Stomach (tissue), 9 donors: Measurements from ENCODE around the gene FTH1. TPM values are rescaled to one million over a fixed set of nuclear protein-coding genes. Genes with fewer than 3 reads are reported as not detected.

Experiments
- DNase-seq, 2 donors: peaks; one replicate each; pipeline versions ENCODE4 v3.0.0 to v3.0.0-alpha.2; 2013 to 2019
- H3K27ac ChIP-seq, 5 donors: fragments of 200-600 bp in 4 of 5; sonication (generic) in 4 of 5; one replicate each; pipeline ENCODE4 v1.5.1; 2013 to 2019; ENCODE audit warnings: mild to moderate bottlenecking in 1 of 5, moderate library complexity in 1 of 5
- H3K27me3 ChIP-seq, 3 donors: fragments of 200-600 bp; sonication (generic); one replicate each; pipeline ENCODE4 v1.5.1; 2017 to 2019; ENCODE audit warnings: mixed run types in 1 of 3
- H3K36me3 ChIP-seq, 4 donors: fragments of 200-600 bp; sonication (generic); 1 replicate in 3 of 4; 2 replicates in 1 of 4; pipeline ENCODE4 v1.5.1; 2016 to 2019
- H3K4me1 ChIP-seq, 4 donors: fragments of 200-600 bp; sonication (generic); one replicate each; pipeline ENCODE4 v1.5.1; 2016 to 2019
- H3K4me3 ChIP-seq, 4 donors: fragments of 200-600 bp; sonication (generic) in 3 of 4; one replicate each; pipeline ENCODE4 v1.5.1; 2016 to 2019; ENCODE audit warnings: mild to moderate bottlenecking in 1 of 4
- H3K9me3 ChIP-seq, 4 donors: fragments of 200-600 bp; sonication (generic); one replicate each; pipeline ENCODE4 v1.5.1; 2016 to 2019
- EP300 ChIP-seq: sonication (generic); formaldehyde crosslinking; IDR thresholded peaks from one replicate; pipeline ENCODE4 v1.6.1; 2017; ENCODE audit warnings: antibody characterized with exemption
- POLR2A ChIP-seq, 4 donors: fragments of 450-650 bp; IDR thresholded peaks; one replicate each; pipeline ENCODE4 v1.6.1; 2016; ENCODE audit warnings: antibody characterized with exemption in 4 of 4, control low read depth in 2 of 4, mild to moderate bottlenecking in 1 of 4, moderate library complexity in 1 of 4
- POLR2AphosphoS5 ChIP-seq, 3 donors: sonication (generic); formaldehyde crosslinking; IDR thresholded peaks; one replicate each; pipeline ENCODE4 v1.6.1; 2016; ENCODE audit warnings: antibody characterized with exemption in 3 of 3
- WGBS, 5 donors: extraction: QIAGEN DNeasy Blood & Tissue Kit in 3 of 5; methylation state at CpG; one replicate each; pipeline versions ENCODE4 v1.1.5 to v1.1.7; 2013 to 2018; 5-methylcytosine and 5-hydroxymethylcytosine counted together
- intact Hi-C: fragments of 100-400 bp; cut with DNase I; formaldehyde crosslinking; loops from one replicate; pipeline ENCODE4 v1.15.1; 2023; ENCODE audit warnings: low total_unique reads
- polyA plus RNA-seq, 3 donors: library from polyadenylated mRNA; stranded (reverse); fragments of 200-250 nt; gene quantifications; one replicate each; pipeline ENCODE4 v1.2.3, GENCODE V29; 2013
- total RNA-seq, 5 donors: library from RNA; depleted of rRNA; stranded (reverse); fragments of >200 nt; gene quantifications; one replicate each; pipeline versions ENCODE4 v1.1.0 to v1.2.3, GENCODE V29; 2014 to 2016
- TF ChIP-seq, protein P1 (sequence below), 7 experiments: fragments of 450-650 bp in 4 of 7; fragments of 200-600 bp in 3 of 7; sonication (generic) in 3 of 7; IDR thresholded peaks; one replicate each; pipeline ENCODE4 v1.5.1; 2016 to 2019; ENCODE audit warnings: antibody characterized with exemption in 7 of 7, control low read depth in 2 of 7, mild to moderate bottlenecking in 1 of 7
- donor health status: healthy with polysubstance abuse.
- donor health status: Bipolar disorder and iron deficiency.
- donor health status: healthy.

FTH1 gene
- total and polyA plus RNA-seq, 8 donors: 703 to 8,523 (median 2,035) TPM

DNA sequence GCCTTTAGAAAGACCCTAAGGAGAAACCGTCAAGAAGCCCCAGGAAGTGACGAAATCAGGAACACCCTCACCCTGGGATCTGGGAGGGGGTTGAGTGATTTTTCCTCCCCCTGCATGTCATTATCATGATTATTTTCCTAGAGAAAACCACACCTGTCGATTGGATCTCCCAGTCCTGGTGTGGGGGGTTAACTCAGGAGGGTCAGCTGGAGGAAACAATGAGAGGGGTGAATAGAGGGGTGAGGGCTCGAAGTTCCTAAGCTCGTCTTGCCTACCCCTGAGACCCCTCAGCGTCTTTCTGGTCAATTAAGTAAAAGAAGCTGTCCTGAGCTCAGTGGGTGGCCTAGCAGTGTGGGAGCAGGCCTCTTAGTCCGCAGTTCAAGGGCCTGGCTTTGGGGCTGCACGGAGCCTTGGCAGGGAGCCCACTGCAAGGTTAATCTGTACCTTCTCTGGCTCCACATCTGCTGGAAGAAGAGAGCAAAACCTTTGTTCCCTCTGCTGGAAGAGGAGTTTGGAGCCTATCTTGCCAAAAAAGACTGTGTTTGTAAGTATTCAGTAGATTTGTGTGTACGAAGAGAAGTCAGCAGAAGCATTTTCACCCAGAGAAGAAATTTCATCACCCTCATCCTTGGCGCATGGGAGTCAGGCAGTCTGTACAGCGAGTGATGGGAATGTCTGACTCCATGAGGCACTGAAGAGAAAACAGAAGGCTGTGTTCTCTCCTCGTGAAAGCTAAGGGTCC, 34.2 kb upstream of the FTH1 start:
- Histone ChIP-seq H3K27me3 (no peaks in the 10 kb centered on the region), H3K9me3 (peaks cover 0 to 16% (median 5%) of the 10 kb centered on the region in 4 donors), H3K4me3 (no peak overlapping the region), H3K4me1 (peaks cover 0 to 10% (median 5%) of the 10 kb centered on the region in 4 donors), H3K36me3 (peaks cover 0 to 8% (median 0%) of the 10 kb centered on the region in 4 donors), H3K27ac (peak overlapping the region in 1 of 5 donors; percentile 27)
- 43 to 67% (median 54%) methylated on average over 12 of the region's 12 CpGs for WGBS, 5 donors
- intact Hi-C loops: no loop called here
- DNase-seq: peak; percentile 73
- TF ChIP-seq POLR2A (IDR thresholded peaks at IDR 0.05) (no peak), POLR2AphosphoS5 (IDR thresholded peaks at IDR 0.05) (no peak), EP300 (no peak)
- TF ChIP-seq, protein P1, sequence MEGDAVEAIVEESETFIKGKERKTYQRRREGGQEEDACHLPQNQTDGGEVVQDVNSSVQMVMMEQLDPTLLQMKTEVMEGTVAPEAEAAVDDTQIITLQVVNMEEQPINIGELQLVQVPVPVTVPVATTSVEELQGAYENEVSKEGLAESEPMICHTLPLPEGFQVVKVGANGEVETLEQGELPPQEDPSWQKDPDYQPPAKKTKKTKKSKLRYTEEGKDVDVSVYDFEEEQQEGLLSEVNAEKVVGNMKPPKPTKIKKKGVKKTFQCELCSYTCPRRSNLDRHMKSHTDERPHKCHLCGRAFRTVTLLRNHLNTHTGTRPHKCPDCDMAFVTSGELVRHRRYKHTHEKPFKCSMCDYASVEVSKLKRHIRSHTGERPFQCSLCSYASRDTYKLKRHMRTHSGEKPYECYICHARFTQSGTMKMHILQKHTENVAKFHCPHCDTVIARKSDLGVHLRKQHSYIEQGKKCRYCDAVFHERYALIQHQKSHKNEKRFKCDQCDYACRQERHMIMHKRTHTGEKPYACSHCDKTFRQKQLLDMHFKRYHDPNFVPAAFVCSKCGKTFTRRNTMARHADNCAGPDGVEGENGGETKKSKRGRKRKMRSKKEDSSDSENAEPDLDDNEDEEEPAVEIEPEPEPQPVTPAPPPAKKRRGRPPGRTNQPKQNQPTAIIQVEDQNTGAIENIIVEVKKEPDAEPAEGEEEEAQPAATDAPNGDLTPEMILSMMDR (IDR thresholded peaks at IDR 0.05): no peak

DNA sequence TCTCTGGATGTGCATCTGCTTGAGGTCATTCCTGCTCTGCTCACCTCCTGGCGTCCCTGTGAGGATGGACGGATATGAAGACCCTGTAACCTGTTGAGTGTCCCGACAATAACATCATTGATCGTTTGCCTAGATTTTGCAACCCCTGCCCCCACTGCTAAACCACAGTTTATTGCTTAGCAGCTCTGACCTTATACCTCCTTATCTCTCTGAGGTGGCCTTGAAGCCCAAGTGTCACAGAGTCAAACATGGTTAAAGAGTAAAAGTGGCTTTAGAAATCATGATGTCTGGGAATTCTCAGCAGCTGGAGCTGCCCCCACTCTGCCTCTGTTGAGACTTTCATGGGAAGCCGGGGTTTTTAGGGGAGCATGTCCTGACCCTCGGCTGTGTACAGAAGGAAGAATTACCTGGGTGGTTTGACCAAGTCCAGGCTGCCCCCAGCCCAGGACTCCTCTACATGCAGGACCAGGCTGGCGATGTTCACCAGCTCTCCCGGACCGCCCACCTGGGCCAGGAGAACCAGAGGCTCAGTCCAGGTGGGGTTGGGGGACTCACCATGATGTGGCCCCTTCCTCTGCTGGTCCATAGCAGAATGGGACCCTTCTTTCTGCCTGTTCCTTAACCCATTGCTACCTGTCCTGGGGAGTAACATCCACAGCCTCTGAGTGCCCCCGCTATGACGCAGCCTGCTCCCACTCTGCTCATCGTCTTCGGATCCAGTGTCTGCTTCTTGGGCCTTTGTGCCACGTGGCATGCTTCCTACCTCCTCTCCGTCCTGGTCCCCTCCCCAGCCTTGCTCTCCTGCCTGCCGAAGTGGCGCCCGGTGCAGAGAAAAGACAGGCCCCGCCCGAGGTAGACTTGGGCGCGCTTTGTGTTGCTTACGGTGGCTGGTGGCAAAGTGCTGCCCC, 33.4 kb upstream of the FTH1 start:
- peaks cover 0 to 10% (median 5%) of the 10 kb centered on the region in 4 donors for H3K4me1 ChIP-seq
- no peak overlapping the region for H3K4me3 ChIP-seq
- peaks cover 0 to 8% (median 0%) of the 10 kb centered on the region in 4 donors for H3K36me3 ChIP-seq
- H3K9me3 ChIP-seq: peaks cover 0 to 16% (median 5%) of the 10 kb centered on the region in 4 donors
- H3K27ac ChIP-seq: no peak overlapping the region
- TF ChIP-seq POLR2A (IDR thresholded peaks at IDR 0.05) (no peak), POLR2AphosphoS5 (IDR thresholded peaks at IDR 0.05) (no peak), EP300 (no peak)
- TF ChIP-seq, protein P1 (IDR thresholded peaks at IDR 0.05): no peak
- no peak for DNase-seq
- 78 to 92% (median 91%) methylated on average over 20 to 23 of the region's 23 CpGs for WGBS, 5 donors
- intact Hi-C loops: no loop called here
- no peaks in the 10 kb centered on the region for H3K27me3 ChIP-seq

DNA sequence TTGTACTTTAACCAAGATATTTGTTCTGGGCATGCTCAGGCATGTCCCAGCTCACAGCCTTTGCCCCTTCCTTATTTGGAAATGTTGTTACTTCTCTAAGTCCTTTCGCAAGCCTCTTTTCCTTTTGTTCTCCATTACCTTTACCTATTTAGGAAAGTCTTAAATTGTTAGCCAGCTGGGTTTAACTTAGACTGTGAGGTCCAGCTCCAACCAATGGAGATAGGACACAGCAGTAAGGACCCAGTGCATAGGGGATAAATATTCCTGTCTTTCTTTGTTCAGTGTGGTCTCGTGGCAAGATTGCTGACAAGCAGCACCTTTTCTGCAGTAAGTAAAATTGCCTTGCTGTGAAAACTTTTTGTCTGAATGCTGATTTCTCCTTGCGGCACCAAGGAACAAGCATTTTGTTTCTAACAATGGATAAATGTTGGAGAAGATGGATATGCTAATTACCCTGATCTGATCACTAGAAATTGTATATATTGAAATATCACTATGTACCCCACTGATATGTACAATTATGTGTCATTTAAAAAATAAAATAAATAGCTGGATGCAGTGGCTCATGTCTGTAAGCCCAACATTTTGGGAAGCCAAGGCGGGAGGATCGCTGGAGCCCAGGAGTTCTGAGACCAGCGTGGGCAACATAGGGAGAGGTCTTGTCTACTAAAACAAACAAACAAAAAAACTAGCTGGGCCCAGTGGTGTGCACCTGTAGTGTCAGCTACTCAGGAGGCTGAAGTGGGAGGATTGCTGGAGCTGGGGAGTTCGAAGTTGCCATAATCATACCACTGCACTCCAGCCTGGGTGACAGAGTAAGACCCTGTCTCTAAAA, 31.9 kb upstream of the FTH1 start:
- Histone ChIP-seq H3K27me3 (no peaks in the 10 kb centered on the region), H3K27ac (no peak overlapping the region), H3K4me3 (no peak overlapping the region), H3K4me1 (peaks cover 0 to 10% (median 2%) of the 10 kb centered on the region in 4 donors), H3K36me3 (peaks cover 0 to 8% (median 0%) of the 10 kb centered on the region in 4 donors), H3K9me3 (peaks cover 0 to 16% (median 5%) of the 10 kb centered on the region in 4 donors)
- 94 to 96% (median 95%) methylated on average over 7 of the region's 7 CpGs for WGBS, 5 donors
- intact Hi-C loops: no loop called here
- no peak for DNase-seq
- TF ChIP-seq POLR2A (IDR thresholded peaks at IDR 0.05): no peak
- no peak for TF ChIP-seq POLR2AphosphoS5 (IDR thresholded peaks at IDR 0.05)
- TF ChIP-seq EP300: no peak
- TF ChIP-seq, protein P1 (IDR thresholded peaks at IDR 0.05): no peak
